Measurements from ENCODE around the gene GSK3B. TPM values are rescaled to one million over a fixed set of nuclear protein-coding genes. Genes with fewer than 3 reads are reported as not detected.
"Not testable (repeated sequence)": the region's sequence is repeated elsewhere in the genome, so short reads cannot be mapped to it uniquely, and the experiment has no call there.

GSK3B gene
- total RNA-seq, 1 donor from 2014 or later, result 46.8 TPM

GRCh38 chr3:119899192-119899511 is 195.1 kb downstream of the GSK3B start:
- DNase-seq (ENCODE audit: low spot score), result no peak
- intact Hi-C loops (cut with DNase I), result no loop called here

- intact Hi-C loops (cut with DNase I), result no loop called here
- DNase-seq (ENCODE audit: low spot score), result no peak
Observed at GRCh38 chr3:119898478-119899191, 195.6 kb downstream of the GSK3B start.

GRCh38 chr3:119894195-119894594 is 200.1 kb downstream of the GSK3B start:
- DNase-seq (ENCODE audit: low spot score), result no peak
- intact Hi-C loops (cut with DNase I), result loop anchor here (5.0 kb wide), 3 partner anchors 198 to 523 kb away; partner anchors contain the start of gene GSK3B

DNA sequence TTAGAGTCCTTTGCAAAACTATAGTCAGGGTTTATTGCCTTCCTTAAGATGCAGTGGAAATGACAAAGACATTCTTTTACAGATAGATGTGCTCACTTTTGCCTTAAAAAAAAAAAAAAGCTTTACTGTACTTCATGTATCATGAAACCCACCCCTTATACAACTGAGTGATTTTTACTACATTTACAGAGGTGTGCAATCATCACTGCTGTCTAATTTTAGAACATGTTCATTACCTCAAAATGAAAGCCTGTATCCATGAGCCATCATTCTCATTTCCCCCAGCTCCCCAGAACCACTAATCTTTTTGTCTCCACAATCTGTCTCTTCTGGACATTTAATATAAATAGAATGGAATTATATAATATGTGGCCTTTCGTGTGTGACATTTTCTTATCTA is 200.5 kb downstream of the GSK3B start:
- intact Hi-C loops (cut with DNase I), result loop anchor here (5.0 kb wide), 3 partner anchors 199 to 524 kb away; partner anchors contain the start of gene GSK3B
- no peak for DNase-seq (ENCODE audit: low spot score)

DNA sequence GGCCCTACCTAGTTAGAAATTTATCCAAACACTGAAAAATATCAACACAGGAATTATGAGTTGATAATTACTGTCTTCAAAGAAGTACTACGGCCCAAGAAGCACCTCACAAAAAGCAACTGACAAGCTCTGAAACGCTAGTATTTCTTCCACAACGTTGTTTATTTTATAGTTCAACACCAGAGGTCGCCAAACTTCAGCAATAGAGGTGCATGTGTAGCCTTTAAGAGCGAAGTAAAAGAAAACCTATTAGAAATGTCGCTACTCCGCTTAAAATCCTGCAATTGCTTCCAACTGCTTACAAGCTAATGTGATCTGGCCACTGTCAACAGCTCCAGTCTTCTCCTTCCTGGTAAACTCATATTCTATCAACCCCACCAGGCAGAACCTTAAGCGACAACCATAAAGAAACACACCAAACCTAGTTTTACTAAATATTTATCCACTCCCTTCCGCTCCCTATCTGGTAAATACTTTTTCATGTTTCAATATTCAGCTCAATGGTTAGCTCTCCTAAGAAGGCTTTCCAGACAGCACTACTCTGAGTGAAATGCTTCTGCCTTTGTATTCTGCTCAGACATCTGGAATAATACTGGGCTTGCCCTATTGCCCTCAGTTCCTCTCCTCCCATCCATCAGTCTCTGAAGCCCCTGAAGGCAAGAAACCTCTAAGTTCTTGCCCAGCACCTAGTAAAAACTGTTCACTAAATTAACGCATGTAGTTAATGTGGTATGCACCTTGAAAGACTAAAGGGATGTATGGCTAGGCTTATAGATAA is 202.1 kb downstream of the GSK3B start:
- intact Hi-C loops (cut with DNase I), result loop anchor here (5.0 kb wide), 3 partner anchors 200 to 525 kb away; partner anchors contain the start of gene GSK3B
- no peak for DNase-seq (ENCODE audit: low spot score)

DNA sequence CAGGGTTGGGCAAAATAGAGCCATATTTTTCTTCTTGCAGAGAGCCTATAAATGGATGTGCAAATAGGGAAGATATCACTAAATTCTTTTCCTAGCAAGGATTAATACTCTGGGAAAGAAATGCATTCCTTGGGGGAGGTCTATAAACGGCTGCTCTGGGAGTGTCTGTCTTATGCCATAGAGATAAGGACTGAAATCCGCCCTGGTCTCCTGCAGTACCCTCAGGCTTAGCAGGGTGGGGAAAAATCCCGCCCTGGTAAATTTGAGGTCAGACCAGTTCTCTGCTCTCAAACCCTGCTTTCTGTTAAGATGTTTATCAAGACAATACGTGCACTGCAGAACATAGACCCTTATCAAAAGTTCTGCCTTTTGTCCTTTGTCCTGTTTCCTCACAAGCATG is 205.6 kb downstream of the GSK3B start:
- DNase-seq (ENCODE audit: low spot score); intact Hi-C loops (cut with DNase I): not testable (repeated sequence)

DNA sequence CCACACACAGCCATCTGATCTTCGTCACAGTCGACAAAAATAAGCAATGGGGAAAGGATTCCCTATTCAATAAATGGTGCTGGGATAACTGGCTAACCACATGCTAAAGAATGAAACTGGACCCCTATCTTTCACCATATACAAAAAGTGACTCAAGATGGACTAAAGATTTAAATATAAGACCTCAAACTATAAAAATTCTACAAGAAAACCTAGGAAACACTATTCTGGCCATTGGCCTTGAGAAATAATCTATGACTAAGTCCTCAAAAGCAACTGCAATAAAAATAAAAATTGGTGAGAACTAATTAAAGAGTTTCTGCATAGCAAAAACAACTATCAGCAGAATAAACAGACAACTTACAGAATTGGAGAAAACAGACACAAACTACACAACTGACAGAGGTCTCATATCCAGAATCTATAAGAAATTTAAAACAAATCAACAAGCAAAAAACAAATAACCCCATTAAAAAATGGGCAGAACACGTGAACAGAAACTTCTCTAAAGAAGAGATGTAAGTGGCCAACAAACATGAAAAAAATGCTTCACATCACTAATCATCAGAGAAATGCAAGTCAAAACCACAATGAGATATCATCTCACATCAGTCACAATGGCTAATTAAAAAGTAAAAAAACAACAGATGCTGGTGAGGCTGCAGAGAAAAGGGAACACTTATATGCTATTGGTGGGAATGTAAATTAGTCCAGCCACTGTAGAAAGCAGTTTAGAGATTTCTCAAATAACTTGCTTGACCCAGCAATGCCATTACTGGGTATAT is 208.3 kb downstream of the GSK3B start:
- intact Hi-C loops (cut with DNase I), result no loop called here
- DNase-seq (ENCODE audit: low spot score), result no peak

DNA sequence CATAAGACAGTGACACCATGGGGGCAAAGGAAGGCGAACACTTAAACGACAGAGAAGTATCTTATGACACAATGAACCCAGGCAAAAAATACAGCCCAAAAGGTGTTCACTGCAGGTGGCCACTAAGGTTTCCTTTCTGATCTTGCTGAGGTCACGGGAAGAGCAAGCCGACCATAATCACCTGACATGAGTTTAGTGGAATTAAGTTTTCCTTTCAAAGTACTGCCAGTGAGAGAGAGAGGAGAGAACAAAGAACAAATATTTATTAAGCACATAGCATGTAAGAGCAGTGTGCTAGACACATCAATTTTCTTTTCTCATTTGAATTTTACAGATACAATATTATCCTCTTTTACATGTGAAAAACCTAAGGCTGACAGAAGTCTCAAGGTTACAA is 210.1 kb downstream of the GSK3B start:
- intact Hi-C loops (cut with DNase I), result no loop called here
- DNase-seq (ENCODE audit: low spot score), result no peak

DNA sequence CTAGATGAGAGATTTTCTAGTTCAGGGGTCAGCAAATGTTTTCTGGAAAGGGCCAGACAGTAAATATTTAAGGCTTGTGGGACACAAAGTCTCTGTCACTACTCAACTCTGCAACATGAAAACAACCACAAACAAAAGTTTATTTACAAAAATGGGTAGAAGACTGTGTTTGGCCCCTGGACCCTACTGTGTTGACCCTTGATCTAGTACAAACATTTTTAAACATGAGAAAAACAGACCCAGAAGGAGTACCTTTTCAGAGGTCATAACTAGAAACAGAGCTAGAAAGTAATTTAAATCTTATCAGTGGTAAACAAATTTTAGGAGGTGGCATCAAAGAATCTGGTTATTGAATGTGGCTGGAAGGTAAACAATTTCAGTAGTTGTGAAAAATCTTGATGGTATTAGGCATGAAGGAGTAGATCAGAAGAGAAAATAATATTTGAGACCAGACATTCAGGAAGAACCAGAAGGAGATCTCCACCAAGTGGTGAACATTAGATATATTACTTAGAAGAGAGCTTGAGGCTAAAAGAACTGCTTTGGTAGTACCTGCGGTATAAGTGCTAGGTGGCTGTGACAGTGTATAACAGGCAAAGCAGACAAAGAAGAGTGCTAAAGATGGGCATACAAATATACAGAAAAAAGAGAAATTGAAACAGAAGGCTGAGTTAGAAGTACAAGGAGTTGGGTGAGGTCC is 210.6 kb downstream of the GSK3B start:
- no peak for DNase-seq (ENCODE audit: low spot score)
- intact Hi-C loops (cut with DNase I), result no loop called here

DNA sequence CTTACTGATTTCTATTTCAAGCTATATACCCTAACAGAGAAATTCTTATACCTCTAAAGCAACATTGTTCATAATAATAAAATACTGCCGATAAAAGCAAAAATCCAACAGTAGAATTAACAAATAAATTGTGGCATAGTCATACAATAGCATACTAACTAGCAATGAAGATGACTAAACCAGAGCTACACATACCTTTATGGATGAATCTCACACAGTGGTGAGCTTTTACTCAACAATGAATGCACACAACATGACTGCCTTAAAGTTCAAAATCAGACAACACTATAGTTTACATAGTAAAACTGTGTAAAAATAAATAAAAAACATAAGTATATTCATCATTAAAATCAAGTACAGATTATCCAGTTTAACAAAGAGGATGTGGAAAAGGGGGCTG is 213.3 kb downstream of the GSK3B start:
- intact Hi-C loops (cut with DNase I), result no loop called here
- DNase-seq (ENCODE audit: low spot score), result no peak

- intact Hi-C loops (cut with DNase I), result no loop called here
- DNase-seq (ENCODE audit: low spot score), result no peak
Observed at GRCh38 chr3:119873646-119874045, 220.6 kb downstream of the GSK3B start.

DNA sequence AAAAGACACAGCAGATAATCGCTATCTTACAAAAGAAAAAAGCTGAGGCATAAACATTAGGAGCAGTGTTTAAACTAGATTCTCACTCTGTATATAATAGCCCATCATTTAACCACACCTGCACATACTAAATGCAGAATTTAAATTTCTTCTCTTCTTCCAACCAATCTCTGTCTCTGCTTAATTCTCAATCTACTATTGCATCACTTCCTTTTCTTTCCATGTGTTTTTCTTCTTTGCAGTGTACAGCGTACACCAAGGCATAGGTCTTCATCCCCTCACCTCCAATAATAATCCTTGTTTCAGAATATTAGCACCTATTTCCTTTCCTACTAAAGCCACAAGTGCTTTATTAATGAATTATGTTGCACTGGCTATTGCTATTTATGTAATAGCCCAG is 221.5 kb downstream of the GSK3B start:
- intact Hi-C loops (cut with DNase I), result no loop called here
- DNase-seq (ENCODE audit: low spot score), result no peak

DNA sequence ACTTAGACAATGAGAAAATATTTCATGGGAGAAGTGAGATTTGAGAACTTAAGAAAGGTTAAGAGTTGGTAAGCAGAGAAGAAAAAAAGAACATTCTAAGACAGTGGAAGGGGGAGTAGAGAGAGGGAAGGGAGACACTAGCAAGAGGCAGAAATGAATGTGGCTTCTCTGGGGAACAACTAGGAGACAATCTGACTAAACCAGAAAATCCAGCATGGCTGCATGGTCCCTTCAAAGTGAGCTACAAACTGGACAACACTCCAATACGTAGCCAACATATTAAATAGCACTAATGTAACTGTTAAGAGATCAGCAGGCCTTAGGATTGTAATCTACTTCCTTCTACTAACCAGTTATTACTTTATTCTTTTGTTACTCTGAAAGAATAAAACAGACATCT is 222.7 kb downstream of the GSK3B start:
- intact Hi-C loops (cut with DNase I), result no loop called here
- DNase-seq (ENCODE audit: low spot score), result no peak

DNA sequence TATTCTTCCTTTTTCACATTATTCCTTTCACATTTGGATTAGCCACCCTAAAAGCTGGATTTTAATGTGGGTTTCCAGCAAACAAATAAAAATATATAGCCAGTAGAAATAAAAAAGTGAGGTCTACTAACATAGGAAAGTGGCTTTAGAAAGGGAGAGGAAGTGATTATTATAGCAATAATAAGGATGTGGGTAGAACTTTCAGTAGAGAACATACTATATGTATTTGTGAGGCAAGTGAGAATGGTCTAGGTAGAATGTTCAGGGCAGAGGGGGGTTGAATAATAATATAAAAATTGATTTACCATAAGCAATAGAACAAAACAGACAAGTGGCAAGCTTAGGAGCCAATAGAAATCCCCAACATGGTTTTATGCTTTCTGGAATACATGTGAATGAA is 223.7 kb downstream of the GSK3B start:
- DNase-seq (ENCODE audit: low spot score), result no peak
- intact Hi-C loops (cut with DNase I), result no loop called here

DNA sequence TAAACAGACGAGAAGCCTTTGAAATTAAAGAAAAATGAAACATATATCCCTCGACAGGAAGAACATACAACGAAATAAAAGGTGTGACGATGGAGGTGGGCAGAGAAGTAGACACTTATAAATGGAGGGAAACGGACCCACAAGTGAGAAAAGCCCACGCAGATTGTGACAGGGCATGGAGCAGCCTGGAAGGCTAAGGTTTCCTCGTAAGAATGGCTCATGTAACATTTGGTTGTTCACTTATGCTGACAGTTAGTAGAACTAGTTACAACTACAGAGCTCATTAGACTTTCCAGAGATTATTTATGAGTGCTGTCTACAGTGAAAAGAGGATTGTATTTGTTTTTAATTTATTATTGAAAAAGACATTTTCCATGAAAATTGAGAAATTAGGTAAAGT is 229.8 kb downstream of the GSK3B start:
- intact Hi-C loops (cut with DNase I), result no loop called here
- DNase-seq (ENCODE audit: low spot score), result no peak

DNA sequence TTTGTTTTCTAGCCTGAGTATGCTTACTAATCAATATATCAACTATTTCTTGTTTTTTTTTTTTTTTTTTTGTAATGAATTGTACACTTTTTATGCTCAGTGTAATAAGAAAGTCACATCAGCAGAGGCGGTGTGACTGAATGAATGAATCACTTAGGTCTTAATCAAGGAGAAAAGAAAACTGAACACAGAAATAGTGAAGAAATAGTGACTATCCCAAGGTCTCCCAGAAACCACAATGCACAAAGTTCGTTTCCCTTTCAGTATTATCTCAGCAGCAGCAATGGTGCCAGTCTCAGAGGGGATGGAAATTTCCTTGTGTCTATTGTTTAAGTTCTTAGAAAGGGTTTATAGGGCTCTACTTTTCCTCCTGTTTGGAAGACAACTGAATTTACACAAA is 231.6 kb downstream of the GSK3B start:
- intact Hi-C loops (cut with DNase I), result no loop called here

GRCh38 chr3:119861681-119862080 is 232.6 kb downstream of the GSK3B start:
- DNase-seq (ENCODE audit: low spot score), result no peak
- intact Hi-C loops (cut with DNase I), result no loop called here

More for the DNA sequence above, 231.6 kb downstream of the GSK3B start:
- no peak for DNase-seq (ENCODE audit: low spot score)

DNA sequence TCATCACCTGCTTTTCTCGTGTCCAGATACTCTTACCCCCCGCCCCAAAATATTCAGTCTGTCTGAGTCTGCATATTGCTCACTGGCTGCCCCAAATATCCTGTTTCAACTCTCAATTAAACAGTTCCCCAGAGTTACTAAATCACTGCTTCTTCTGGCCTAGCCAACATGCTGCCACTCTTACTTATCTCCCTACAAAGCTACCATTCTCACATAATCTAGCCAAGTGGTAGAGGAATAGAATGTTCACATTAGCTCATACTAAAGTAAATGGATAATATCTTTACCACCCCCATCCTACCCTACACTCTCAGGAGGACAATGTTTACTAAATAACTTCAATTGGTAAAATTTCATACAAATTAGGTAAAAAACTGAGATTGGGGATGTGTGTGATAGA is 234.5 kb downstream of the GSK3B start:
- DNase-seq (ENCODE audit: low spot score), result no peak
- intact Hi-C loops (cut with DNase I), result no loop called here

DNA sequence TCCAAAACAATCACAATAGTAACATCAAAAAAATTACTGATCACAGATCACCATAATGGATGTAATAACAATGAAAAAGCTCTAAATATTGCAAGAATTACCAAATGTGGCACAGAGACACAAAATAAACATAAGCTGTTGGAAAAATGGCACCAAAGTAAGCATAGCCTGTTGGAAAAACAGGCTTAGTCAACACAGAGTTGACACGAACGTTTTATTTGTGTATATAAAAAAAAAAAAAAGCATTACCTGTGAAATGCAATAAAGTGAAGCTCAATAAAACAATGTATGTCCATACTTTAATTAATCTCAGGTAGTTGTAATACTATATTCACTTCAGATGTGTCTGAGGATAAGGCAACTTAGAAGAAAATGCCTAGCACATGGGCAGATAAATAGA is 235.3 kb downstream of the GSK3B start:
- no peak for DNase-seq (ENCODE audit: low spot score)
- intact Hi-C loops (cut with DNase I), result no loop called here

DNA sequence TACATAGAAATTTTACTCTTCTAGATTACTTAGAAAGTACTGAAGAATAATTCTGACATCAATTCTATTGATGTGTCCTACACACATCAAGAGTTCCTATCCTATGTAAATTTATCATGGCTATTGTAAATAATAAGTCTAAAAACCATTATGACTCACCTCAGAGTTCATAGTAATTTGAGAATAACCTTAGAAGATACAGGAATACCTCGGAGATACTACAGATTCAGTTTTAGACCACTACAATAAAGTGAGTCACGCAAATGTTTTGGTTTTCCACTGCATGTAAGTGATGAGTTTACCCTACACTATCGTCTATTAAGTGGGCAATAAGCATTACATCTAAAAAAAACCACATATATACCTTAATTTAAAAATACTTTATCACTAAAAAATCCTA is 237.6 kb downstream of the GSK3B start:
- no peak for DNase-seq (ENCODE audit: low spot score)
- intact Hi-C loops (cut with DNase I), result no loop called here

Measured in cardiac septum (tissue), 1 donor.